Astrocyte (in vitro differentiated cells and primary cell): Measurements from ENCODE around the gene SLC43A3. TPM values are rescaled to one million over a fixed set of nuclear protein-coding genes. Genes with fewer than 3 reads are reported as not detected.

Experiments used
- DNase-seq: peaks from one replicate; pipeline ENCODE4 v3.0.0-alpha.2; 2010; ENCODE audit warnings: low read depth
- FAIRE-seq: peaks from 2 replicates; lab custom pipeline; 2011; peaks lifted over from hg19 to GRCh38; lab: Jason Lieb, UNC
- H2AFZ ChIP-seq: 2 replicates; pipeline ENCODE4 v1.6.0; 2012; ENCODE audit warnings: low read depth, low read length, inconsistent platforms
- H3K27ac ChIP-seq: 2 replicates; pipeline ENCODE4 v1.5.1; 2011; ENCODE audit warnings: low read depth, low read length, inconsistent platforms
- H3K27me3 ChIP-seq: 2 replicates; pipeline ENCODE4 v1.6.0; 2011; ENCODE audit warnings: low read length, inconsistent platforms; ENCODE audit not compliant: insufficient read depth
- H3K36me3 ChIP-seq: 2 replicates; pipeline ENCODE4 v1.5.1; 2011; ENCODE audit warnings: low read length, inconsistent platforms; ENCODE audit not compliant: insufficient read depth
- H3K4me1 ChIP-seq: 2 replicates; pipeline ENCODE4 v1.5.1; 2011; ENCODE audit warnings: low read length, inconsistent platforms; ENCODE audit not compliant: insufficient read depth
- H3K4me2 ChIP-seq: 2 replicates; pipeline ENCODE4 v1.6.0; 2012; ENCODE audit warnings: low read length, inconsistent platforms
- H3K4me3 ChIP-seq: 2 replicates; pipeline ENCODE4 v1.5.1; 2011; ENCODE audit warnings: low read depth, mild to moderate bottlenecking, low read length, inconsistent platforms; ENCODE audit not compliant: insufficient read depth
- H3K79me2 ChIP-seq: 2 replicates; pipeline ENCODE4 v1.6.0; 2012; ENCODE audit warnings: mild to moderate bottlenecking, low read length, inconsistent platforms; ENCODE audit not compliant: insufficient read depth
- H3K9ac ChIP-seq: 2 replicates; pipeline ENCODE4 v1.6.0; 2012; ENCODE audit warnings: mild to moderate bottlenecking, low read length, inconsistent platforms
- H3K9me3 ChIP-seq: 2 replicates; pipeline ENCODE4 v1.5.1; 2012; ENCODE audit warnings: low read depth, mild to moderate bottlenecking, low read length, inconsistent platforms; ENCODE audit not compliant: insufficient read depth
- H4K20me1 ChIP-seq: 2 replicates; pipeline ENCODE4 v1.6.0; 2012; ENCODE audit warnings: low read length, inconsistent platforms; ENCODE audit not compliant: insufficient read depth
- H3K27ac Mint-ChIP-seq: one replicate; pipeline ENCODE4 v1.8.0; 2021; ENCODE audit warnings: mild to moderate bottlenecking, mixed read lengths; ENCODE audit not compliant: unreplicated experiment
- H3K27me3 Mint-ChIP-seq: one replicate; pipeline ENCODE4 v1.8.0; 2021; ENCODE audit warnings: low read depth, mixed read lengths; ENCODE audit not compliant: unreplicated experiment
- H3K36me3 Mint-ChIP-seq: one replicate; pipeline ENCODE4 v1.8.0; 2021; ENCODE audit warnings: low read depth, mixed read lengths; ENCODE audit not compliant: unreplicated experiment
- H3K4me1 Mint-ChIP-seq: one replicate; pipeline ENCODE4 v1.8.0; 2021; ENCODE audit warnings: low read depth, mixed read lengths; ENCODE audit not compliant: unreplicated experiment
- H3K4me3 Mint-ChIP-seq: one replicate; pipeline ENCODE4 v1.8.0; 2021; ENCODE audit warnings: mild to moderate bottlenecking, moderate library complexity, mixed read lengths; ENCODE audit not compliant: unreplicated experiment
- H3K9me3 Mint-ChIP-seq: one replicate; pipeline ENCODE4 v1.8.0; 2021; ENCODE audit warnings: mild to moderate bottlenecking, mixed read lengths; ENCODE audit not compliant: unreplicated experiment
- CTCF ChIP-seq: IDR thresholded peaks from 2 replicates; pipeline ENCODE4 v1.5.1; 2011; ENCODE audit warnings: low read depth, mild to moderate bottlenecking, inconsistent platforms, low read length, moderate library complexity; ENCODE audit not compliant: insufficient read depth
- EZH2 ChIP-seq: IDR thresholded peaks from 2 replicates; pipeline ENCODE4 v1.6.1; 2012; ENCODE audit warnings: mild to moderate bottlenecking, low read length, inconsistent platforms; ENCODE audit not compliant: insufficient read depth
- total RNA-seq: library from RNA; stranded (reverse); gene quantifications from 2 replicates; pipeline ENCODE4 v1.2.1, GENCODE V29; 2021

The SLC43A3 gene
- total RNA-seq, 1 donor from 2014 or later: 16.4 TPM

GRCh38 chr11:57458060-57458409 is 31.1 kb upstream of the SLC43A3 start:
- Mint-ChIP-seq H3K27me3 (peaks cover 70% of the 10 kb centered on the region), H3K36me3 (no peaks in the 10 kb centered on the region), H3K4me1 (peaks cover 5% of the 10 kb centered on the region), H3K4me3 (no peak overlapping the region), H3K27ac (no peak overlapping the region), H3K9me3 (no peaks in the 10 kb centered on the region)
- H3K4me2 ChIP-seq: peak overlapping the region; percentile 81
- H3K27ac ChIP-seq: no peak overlapping the region
- H3K36me3 ChIP-seq: no peaks in the 10 kb centered on the region
- TF ChIP-seq EZH2: no peak
- TF ChIP-seq CTCF: no peak
- no peak for DNase-seq
- FAIRE-seq: no peak
- H3K4me3 ChIP-seq: no peak overlapping the region
- H3K27me3 ChIP-seq: peaks cover 56% of the 10 kb centered on the region
- H4K20me1 ChIP-seq: peaks cover 9% of the 10 kb centered on the region
- no peaks in the 10 kb centered on the region for H3K79me2 ChIP-seq
- peaks cover 13% of the 10 kb centered on the region for H3K4me1 ChIP-seq
- H3K9ac ChIP-seq: no peak overlapping the region
- H2AFZ ChIP-seq: no peak overlapping the region
- no peaks in the 10 kb centered on the region for H3K9me3 ChIP-seq

- no peak for FAIRE-seq
- no peaks in the 10 kb centered on the region for H3K36me3 Mint-ChIP-seq
Measured at GRCh38 chr11:57457643-57458023, 30.7 kb upstream of the SLC43A3 start.

More at GRCh38 chr11:57457643-57458023, 30.7 kb upstream of the SLC43A3 start:
- peaks cover 70% of the 10 kb centered on the region for H3K27me3 Mint-ChIP-seq
- H3K27ac Mint-ChIP-seq: no peak overlapping the region
- peaks cover 5% of the 10 kb centered on the region for H3K4me1 Mint-ChIP-seq
- H3K4me1 ChIP-seq: peaks cover 13% of the 10 kb centered on the region
- H3K4me3 Mint-ChIP-seq: peak overlapping the region; percentile 15
- H3K9ac ChIP-seq: no peak overlapping the region
- DNase-seq: no peak
- TF ChIP-seq EZH2 (no peak), CTCF (no peak)
- H3K9me3 Mint-ChIP-seq: no peaks in the 10 kb centered on the region
- no peak overlapping the region for H3K4me3 ChIP-seq
- no peaks in the 10 kb centered on the region for H3K9me3 ChIP-seq
- no peaks in the 10 kb centered on the region for H3K79me2 ChIP-seq
- peaks cover 52% of the 10 kb centered on the region for H3K27me3 ChIP-seq
- H3K27ac ChIP-seq: no peak overlapping the region
- H4K20me1 ChIP-seq: peaks cover 9% of the 10 kb centered on the region
- H3K36me3 ChIP-seq: no peaks in the 10 kb centered on the region
- H2AFZ ChIP-seq: no peak overlapping the region
- H3K4me2 ChIP-seq: peak overlapping the region; percentile 10
